Endometrial microvascular endothelial cells (primary cell): ENCODE measurements around the gene FBXO17. TPM values are rescaled to one million over a fixed set of nuclear protein-coding genes. Genes with fewer than 3 reads are reported as not detected.

Experiments
- in situ Hi-C: cut with HindIII; loops from 2 replicates; pipeline ENCODE4 v1.10.0; 2017; ENCODE audit warnings: low sequenced_read_pairs, low pct_unique_long_range_greater_than_20kb; ENCODE audit errors: inconsistent ontology term
- total RNA-seq: library from RNA; depleted of rRNA; stranded (reverse); fragments of >200 nt; gene quantifications from one replicate; pipeline ENCODE4 v1.2.3, GENCODE V29; 2015; ENCODE audit errors: inconsistent ontology term

FBXO17 gene
- total RNA-seq, 1 donor from 2014 or later: 30.0 TPM

DNA sequence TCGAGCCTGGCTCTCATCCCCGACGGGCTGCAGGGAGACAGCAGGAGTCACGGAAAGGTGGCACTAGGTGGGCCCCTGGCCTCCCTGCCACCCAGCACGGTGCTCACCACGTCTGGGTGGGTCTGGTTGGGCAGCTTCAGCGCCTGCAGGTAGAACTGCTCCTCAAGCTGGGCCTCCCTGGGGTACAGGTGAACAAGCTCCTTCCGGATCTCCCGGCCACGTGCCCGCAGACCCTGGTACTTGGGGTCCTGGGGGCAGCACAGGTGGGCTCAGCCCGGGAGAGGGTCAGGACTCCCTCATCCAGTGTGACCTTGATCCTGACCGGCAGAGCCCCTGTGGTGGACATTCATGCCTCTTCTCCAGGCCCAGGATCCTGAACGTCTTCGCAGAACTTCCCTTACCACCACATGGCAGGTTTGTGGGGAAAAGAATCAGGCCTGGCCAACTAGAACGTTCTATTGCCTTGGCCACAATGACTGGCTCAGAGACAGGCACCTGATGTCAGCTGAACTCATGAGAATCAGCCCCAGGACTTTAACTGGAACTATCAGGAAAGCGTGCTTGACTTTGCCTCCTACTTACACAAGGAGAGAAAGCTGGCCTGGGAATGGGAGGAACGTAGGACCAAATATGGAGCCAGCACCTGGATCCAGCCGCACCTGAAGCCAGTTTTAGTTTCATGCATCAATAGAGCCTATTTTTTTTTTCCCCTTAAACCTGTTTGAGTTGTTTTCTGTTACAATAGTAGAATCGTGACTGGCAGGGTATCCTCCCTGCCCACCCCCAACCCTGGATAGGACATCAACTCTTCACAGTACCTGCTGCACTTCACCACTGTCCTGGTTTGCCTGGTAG, 53.9 kb downstream of the FBXO17 start:
- in situ Hi-C loops: no loop called here

DNA sequence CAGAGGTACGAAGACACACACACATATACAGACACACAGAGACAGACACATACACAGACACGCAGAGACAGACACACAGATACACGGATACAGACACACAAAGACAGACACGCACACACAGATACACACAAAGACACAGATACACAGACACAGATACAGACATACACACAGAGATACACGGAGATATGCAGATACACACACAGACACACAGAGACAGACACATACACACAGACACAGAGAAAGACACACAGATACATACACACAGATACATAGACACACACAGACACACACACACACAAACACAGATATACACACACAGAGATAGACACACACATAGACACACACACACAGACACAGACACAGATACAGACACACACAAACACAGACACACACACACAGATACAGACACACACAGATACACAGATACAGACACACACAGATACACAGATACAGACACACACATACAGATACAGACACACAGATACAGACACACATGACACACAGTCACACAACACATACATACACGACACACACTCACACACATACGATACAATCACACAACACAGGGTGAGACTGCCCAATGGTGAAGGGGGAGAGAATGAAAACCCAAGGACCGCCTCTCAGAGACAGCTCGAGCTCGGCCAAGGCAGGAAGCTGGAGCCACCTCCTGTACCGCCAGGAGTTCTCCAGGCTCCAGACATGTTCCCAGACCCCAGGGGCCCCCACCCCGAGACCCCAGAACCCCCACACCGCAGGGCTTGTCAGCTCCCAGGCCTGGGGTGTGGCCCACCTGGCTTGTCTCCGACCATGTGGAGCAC, 54.7 kb downstream of the FBXO17 start:
- in situ Hi-C loops: no loop called here

DNA sequence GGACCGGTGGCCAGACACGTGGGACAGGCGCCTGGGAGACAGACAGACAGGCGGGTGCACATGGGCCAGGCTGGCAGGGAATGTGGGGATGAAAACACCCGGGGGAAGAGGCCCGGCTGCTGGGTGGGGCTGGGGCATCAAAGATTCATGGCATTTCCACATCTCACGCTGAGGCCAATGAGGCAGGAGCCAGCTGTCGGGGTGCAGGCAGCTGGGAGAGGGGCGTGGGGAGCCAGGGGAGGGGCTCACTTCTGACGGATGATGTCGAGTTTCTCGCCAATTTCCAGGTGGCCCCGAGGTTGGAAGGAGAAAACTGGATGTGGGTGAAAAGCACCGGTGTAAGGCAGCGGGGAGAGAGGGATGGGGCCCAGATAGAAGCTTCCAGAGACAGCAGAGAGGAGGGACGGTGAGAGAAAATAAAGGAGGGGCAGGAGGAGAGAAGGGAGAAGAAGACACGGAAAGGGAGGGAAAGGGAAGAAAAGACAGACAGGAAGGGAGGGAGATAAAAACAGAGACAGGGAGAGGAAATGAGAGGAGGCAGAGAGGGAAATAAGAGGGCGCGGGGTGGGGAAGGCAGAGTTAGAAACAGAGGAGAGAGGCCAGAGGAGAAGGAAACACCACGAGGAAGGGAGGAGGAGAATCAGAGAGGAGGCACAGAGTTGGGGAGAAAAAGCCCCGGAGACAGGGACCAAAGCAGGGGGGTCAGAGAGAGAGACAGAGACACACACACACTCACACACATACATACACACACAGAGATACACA, 55.5 kb downstream of the FBXO17 start:
- in situ Hi-C loops: no loop called here

DNA sequence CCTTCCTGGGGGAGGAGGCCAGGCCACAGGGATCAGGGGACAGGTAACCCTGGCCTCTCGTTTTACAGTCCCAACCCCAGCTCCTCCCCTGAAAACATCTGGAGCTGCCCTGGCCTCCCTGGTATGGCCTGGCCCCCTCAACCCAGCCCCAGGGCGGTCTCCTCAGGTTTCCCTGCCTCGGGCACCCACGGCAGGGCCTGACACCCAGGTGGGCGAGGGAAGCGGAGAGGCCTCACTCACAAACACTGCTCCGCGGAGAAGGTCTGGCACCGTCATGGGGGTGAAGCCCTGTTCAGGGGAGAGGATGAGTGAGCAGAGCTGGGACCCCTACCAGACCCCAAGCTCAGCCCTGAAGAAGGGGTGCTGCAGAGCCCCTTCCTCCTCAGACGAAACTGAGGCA, 57.0 kb downstream of the FBXO17 start:
- in situ Hi-C loops: no loop called here

DNA sequence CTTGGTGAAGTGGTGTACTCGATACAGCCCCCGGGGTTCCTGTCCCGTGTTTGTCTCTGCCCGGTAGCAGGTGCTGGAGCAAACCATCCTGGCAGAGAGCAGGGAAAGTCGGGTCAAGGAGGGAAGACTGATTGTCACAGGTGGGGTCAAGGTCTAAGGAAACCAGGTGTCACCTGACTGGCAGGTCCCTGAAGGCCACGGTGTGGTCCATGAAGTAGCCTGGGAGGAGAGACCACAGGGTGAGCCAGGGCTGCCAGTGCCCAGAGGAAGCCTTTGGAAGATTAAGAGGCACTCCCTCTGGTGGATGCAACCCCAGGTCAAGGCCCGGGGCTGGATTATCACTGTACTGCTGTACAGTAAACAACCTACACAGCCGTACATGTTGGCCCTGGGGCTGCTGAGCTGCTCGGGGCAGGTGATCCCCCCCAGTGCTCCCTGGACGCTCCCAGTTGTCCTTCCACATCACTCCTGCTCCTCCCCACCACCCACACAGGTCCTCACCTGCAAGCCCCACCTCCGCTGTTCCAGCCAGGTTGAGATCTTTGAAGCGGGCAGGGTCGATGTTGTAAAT, 57.5 kb downstream of the FBXO17 start:
- in situ Hi-C loops: no loop called here

DNA sequence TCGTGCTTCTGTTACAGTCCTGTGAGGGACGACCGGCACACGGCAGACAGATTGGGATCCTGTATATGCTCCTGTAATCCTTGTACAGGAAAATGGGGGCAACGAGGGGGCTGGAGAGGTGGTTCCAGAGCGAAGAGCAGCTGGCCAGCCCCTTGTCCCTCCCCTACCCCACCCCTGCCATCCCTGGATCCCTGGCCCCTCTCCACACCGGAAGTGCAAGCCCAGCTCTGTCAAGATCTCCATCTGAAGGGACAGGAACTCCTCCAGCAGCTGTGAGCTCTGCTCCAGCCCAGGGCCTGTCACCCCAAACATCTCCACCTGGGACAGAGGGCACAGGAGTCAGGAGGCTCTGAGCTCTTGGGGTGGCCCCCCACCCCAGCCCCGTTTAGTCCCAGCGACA, 58.0 kb downstream of the FBXO17 start:
- in situ Hi-C loops: no loop called here

DNA sequence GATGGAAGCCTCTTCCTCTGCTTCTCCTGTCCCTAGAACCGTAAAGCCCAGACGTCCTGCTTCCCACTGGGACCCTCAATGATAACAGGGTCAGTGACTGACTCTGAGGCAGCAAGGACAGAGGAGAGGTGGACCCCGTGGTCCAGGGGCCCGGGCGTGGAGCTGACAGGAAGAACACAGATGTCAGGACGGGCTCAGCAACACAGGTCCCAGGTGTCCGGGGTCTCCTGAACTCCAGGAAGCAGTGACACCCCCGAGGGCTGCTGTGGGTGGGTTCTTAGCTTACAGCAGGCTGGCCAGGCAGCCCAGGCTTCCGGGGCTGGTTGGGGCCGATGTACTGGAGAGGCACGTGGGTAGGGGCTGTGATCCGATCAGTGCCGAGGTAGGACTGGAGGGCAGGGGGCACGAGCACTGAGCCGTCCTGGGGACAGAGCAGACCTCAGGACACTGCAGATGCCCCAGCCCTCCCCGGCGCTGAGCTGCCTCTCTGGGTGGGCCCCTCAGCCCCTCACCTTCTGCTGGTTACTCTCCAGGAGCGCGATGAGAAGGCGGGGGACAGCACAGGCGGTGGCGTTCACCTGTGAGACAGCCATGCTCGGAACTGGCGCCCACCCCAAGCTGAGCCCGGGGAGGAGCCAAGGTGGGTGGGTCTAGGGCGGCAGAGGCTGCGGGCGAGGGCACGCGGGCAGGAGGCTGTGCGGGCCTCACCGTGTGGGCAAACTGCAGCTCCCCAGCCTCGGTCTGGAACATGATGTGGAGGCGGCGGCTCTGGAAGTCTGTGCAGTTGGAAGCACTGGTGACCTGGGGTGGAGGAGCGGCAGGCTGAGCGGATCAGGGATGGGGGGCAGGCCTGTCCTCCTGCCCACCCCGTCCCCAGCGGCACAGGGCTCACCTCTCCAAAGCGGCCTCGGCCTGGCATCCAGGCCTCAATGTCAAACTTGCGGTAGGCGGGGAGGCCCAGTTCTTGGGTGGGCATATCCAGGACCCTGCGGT, 59.9 kb downstream of the FBXO17 start:
- in situ Hi-C loops: no loop called here

DNA sequence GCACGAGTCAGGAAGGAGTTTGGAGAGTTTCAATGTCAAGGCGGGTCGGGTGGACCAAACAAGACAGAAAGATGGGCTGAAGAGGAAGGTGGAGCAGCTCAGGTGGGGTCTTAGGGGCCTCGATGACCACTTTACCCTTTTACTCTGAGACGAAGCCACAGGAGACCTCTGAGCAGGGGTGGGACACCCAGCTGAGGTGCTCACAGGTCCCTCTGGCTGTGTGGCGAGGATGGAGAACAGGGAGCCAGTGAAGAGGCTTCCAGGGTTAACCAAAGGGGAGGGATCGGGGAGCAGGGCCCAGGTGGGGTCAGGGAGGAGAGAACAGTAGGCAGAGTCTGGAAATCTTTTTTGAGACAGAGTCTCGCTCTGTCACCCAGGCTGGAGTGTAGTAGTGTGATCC, 61.6 kb downstream of the FBXO17 start:
- in situ Hi-C loops: no loop called here

DNA sequence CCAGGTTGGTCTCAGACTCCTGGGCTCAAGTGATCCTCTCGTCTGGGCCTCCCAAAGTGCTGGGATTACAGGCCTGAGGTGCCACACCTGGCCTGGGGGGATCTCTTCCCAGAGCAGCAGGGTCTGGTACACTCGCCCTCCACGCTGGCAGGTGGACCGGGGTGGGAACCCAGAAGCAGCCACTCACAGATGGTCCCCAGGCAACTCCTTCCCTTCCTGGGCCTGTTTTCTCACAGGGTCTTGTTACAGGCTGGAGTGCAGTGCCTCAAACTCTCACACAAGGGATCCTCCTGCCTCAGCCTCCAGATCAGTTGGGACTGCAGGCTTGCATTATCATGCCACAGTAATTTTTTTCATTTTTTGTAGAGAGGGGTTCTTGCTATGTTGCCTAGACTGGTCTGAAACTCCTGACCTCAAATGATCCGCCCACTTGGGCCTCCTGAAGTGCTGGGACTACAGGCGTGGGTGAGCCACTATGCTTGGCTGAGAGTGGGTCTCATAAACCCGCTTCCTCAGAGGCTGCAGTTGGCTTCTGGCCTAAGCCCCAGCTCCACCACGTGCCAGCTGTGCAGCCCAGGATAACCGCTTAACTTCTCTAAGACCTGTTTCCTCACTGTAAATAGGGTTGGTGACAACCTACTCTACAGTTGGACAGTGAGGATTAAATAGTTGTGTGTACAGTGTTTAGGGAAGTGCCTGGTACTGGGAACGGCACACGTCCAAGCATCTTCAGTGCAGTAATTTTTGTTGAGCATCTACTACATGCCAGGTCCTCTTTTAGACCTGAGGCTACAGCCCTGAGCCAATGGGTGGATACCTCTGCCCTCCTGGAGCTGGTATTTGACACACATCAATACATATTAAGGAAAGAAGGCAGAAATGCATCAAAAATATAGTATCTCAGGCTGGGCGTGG, 62.7 kb downstream of the FBXO17 start:
- in situ Hi-C loops: no loop called here

DNA sequence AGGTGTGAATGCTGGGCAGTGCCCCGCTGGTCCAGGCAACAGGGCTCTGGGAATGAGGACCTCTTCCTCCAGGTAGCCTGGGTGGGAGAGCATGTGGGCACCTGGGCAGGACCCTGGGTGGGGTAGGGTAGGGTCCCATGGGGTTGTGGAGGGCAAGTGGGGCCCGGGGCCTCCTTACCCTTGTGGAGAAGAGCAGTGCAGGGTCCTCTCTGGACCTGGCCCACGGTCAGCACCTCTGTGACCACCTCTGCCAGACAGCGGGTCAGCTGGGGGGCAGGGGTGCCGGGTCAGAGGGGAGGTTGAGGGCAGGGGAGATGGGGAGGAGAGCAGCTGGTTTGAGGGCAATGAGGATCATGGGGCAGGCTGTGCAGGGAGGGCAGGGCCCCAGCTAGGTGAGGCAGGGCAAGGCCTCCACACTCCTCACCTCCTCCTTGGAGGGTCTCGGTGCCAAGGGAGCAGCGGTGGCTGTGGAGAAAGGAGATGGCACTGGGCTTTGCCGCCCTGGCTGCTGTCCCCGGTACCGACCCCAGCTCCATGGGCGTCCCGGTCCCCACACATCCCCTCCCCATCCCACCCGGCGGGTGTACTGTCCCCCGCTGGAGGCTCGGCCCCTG, 64.0 kb downstream of the FBXO17 start:
- in situ Hi-C loops: no loop called here

DNA sequence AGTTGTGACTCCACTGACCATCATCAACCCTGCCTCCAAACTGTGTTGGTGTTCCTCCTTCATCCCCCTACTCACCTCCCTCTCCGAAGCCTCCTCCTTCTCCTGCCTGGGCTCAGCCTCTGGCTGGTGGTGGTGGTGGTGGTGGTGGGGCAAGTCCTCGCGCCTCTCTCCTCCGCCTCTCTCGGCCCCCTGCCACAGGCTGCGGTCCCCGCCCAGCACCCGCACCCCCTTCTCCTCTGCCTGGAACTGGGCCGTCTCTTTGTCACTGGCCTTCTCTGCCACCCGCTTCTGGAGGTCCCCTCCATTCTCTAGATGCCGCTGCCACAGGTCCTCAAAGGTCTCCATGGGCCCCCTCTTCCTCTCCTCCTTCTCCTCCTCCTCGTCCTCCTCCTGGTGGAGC, 65.1 kb downstream of the FBXO17 start:
- in situ Hi-C loops: no loop called here

DNA sequence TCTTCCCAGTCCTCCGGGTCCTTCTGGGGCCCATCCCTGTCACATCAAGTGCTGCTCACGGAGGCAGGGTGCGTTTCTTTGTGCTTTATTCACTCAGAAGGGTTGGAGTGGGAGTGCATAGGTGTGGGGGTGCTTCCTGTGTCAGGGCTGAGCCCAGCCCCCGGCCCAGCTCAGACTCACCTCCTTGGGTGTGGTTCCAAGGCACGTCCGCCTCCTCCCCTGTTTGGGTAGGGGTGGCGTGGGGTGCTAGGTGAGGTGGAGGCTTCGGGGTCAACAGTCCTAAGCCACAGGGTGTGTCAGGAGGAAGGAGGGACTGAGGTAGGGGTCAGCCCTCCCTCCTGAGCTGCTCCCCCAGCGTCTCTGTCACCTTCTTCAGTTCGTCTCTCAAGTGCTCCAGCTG, 66.6 kb downstream of the FBXO17 start:
- in situ Hi-C loops: no loop called here

DNA sequence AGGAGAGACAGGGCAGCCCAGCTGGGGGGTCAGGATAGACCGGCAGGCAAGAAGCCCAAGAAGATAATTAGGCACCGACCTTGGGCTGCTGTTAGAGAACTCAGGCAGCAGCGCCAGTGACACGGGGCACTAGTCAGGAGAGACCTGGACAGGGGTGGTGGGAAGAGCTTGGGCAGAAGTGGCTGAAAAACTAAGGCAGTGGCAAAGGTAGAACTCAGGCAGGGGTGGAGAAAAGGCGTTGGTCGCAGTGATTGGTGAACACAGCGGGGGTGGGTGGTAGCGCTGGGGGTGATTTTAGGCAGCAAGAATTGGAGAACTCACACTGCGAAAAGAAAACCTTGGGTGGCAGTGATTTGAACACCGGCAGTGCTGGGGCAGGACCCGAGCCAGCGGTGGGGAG, 67.9 kb downstream of the FBXO17 start:
- in situ Hi-C loops: no loop called here

DNA sequence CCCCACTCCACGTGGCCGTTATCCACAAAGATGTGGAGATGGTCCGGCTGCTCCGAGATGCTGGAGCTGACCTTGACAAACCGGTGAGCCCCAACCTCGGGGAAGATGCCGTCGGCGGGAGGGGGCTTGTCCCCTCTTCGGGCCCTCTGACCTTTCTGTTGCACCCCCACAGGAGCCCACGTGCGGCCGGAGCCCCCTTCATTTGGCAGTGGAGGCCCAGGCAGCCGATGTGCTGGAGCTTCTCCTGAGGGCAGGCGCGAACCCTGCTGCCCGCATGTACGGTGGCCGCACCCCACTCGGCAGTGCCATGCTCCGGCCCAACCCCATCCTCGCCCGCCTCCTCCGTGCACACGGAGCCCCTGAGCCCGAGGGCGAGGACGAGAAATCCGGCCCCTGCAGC, 68.3 kb downstream of the FBXO17 start:
- in situ Hi-C loops: no loop called here

DNA sequence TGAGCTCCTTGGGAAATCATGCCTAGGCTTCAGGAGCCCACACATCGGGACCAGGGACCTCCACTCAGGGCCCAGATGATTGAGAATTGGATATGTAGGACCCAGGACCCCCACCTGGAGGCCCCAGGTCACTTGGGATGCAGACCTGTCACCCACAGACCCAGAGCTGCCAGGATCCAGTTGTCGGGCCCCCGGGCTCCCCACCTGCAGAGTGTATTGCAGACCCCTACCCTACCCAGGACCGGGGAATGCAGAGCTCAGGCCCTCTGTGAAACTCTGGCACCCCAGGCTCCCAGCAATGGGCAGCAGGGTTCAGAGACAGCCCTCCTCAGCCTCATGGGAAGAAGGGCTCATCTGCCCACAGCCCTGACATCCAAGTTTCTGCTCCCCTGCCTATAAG, 69.9 kb downstream of the FBXO17 start:
- in situ Hi-C loops: no loop called here

DNA sequence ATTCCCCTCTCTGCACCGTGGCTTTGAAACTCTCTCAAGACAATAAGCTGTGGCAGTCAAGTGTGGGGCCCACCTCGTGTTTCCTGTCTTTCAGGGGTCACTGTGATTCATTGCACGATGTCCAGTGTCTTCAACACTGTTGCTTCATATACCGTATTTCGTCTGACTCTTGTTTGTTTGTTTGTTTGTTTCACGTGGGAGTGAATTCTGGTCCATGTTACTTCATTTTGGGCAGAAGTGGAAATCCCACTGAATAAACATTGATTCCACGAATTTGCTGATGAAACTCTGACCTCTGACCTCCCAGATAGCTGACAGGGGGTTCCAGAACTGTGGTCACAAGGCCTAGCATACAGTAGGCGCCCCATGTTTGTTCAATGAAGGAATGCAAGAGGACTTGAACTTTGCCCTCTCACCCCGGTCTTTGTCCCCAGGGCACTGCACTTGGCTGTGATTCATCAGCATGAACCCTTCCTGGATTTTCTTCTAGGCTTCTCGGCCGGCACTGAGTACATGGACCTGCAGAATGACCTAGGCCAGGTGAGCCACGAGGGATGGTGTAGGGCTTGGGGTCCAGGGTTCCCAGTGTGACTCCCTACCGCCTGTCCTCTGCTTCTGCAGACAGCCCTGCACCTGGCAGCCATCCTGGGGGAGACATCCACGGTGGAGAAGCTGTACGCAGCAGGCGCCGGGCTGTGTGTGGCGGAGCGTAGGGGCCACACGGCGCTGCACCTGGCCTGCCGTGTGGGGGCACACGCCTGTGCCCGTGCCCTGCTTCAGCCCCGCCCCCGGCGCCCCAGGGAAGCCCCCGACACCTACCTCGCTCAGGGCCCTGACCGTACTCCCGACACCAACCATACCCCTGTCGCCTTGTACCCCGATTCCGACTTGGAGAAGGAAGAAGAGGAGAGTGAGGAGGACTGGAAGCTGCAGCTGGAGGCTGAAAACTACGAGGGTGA, 70.7 kb downstream of the FBXO17 start:
- in situ Hi-C loops: no loop called here
